DND-41 (cell line): ENCODE data around the gene PGM2L1.

Source experiments
- ATAC-seq: fragments of 200-7000 bp; cut with Tn5 transposase; 3 replicates; pipeline ENCODE4 v1.9.1; 2021; ENCODE audit warnings: low read depth; ENCODE audit not compliant: insufficient read depth
- DNase-seq: peaks from one replicate; pipeline ENCODE4 v3.0.0-alpha.2; 2020
- H2AFZ ChIP-seq: 2 replicates; pipeline ENCODE4 v1.6.0; 2012; ENCODE audit warnings: low read depth, low read length
- H3K27ac ChIP-seq: 2 replicates; pipeline ENCODE4 v1.5.1; 2012; ENCODE audit warnings: low read length, inconsistent platforms
- H3K27me3 ChIP-seq: fragments of 200-600 bp; sonication (generic); 2 replicates; pipeline ENCODE4 v1.6.0; 2012; ENCODE audit warnings: low read length, mild to moderate bottlenecking, inconsistent platforms; ENCODE audit not compliant: insufficient read depth, poor library complexity
- H3K36me3 ChIP-seq: 2 replicates; pipeline ENCODE4 v1.5.1; 2012; ENCODE audit warnings: low read length, inconsistent platforms; ENCODE audit not compliant: insufficient read depth
- H3K4me1 ChIP-seq: 2 replicates; pipeline ENCODE4 v1.5.1; 2012; ENCODE audit warnings: mild to moderate bottlenecking, low read length; ENCODE audit not compliant: insufficient read depth
- H3K4me2 ChIP-seq: 2 replicates; pipeline ENCODE4 v1.6.0; 2012; ENCODE audit warnings: mild to moderate bottlenecking, moderate library complexity, low read length, inconsistent platforms; ENCODE audit not compliant: insufficient read depth
- H3K4me3 ChIP-seq, 2 experiments: fragments of 200-600 bp in 1 of 2; shearing (Covaris generic) in 1 of 2; 2 replicates each; pipeline ENCODE4 v1.5.1; 2012 to 2016; ENCODE audit warnings: inconsistent platforms in 2 of 2, low read length in 2 of 2, mild to moderate bottlenecking in 2 of 2, low read depth in 1 of 2, moderate library complexity in 1 of 2
- H3K79me2 ChIP-seq: 2 replicates; pipeline ENCODE4 v1.6.0; 2012; ENCODE audit warnings: low read length, inconsistent platforms; ENCODE audit not compliant: insufficient read depth
- H3K9ac ChIP-seq: 2 replicates; pipeline ENCODE4 v1.6.0; 2012; ENCODE audit warnings: low read depth, mild to moderate bottlenecking, inconsistent platforms, low read length, moderate library complexity
- H3K9me3 ChIP-seq: 2 replicates; pipeline ENCODE4 v1.5.1; 2012; ENCODE audit warnings: low read length, moderate library complexity, mild to moderate bottlenecking, inconsistent platforms; ENCODE audit not compliant: insufficient read depth, severe bottlenecking
- H4K20me1 ChIP-seq: 2 replicates; pipeline ENCODE4 v1.6.0; 2012; ENCODE audit warnings: low read length; ENCODE audit not compliant: insufficient read depth
- CTCF ChIP-seq: IDR thresholded peaks from 2 replicates; pipeline ENCODE4 v1.5.1; 2012; ENCODE audit warnings: borderline replicate concordance, low read length, moderate library complexity, mild to moderate bottlenecking; ENCODE audit not compliant: poor library complexity, severe bottlenecking; ENCODE audit errors: extremely low read depth
- EZH2 ChIP-seq: IDR thresholded peaks from 3 replicates; pipeline ENCODE4 v1.6.1; 2012; ENCODE audit warnings: borderline replicate concordance, low read depth, mild to moderate bottlenecking, moderate library complexity, low read length, inconsistent platforms; ENCODE audit not compliant: severe bottlenecking

Gene PGM2L1

DNA sequence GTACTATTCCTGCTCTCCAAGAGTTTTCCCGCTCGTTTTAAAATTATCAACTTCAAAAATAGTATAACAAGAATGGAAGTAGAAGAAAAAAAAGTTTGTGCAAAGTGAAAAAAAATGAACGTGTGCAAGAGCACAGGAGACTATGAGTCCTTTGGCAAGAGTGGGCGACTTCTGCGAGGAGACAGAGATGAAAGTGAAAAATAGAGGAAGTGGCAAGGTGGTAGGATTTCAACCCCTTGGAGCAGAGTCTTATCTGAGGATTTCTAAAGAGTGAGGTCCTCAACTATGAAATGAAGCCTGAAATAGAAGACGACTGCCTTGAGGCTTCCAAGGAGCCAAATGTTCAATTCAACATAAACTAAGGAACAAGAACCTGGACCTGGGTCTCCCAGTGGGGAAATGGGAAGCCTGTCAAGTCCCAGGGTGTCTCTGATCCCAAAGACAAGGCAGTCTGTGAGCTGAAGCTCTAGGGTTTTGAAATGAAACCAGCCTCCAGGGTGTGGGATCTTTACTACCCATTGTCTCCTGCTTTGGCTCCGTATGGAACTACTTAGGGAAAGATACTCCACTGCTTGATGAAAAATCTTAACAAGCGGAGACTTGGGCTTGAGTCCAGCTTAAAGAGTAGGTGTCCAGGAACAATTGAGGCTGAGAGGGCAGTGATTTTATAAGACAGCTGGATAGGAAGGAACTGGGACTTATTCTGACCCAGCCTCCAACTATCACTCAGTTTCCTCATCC is 91.6 kb downstream of the PGM2L1 start:
- ATAC-seq: peak; percentile 70
- Histone ChIP-seq H3K27ac (no peak overlapping the region), H3K27me3 (peaks cover 12% of the 10 kb centered on the region), H3K4me2 (no peak overlapping the region), H4K20me1 (no peaks in the 10 kb centered on the region), H3K36me3 (no peaks in the 10 kb centered on the region), H3K4me1 (no peaks in the 10 kb centered on the region), H3K4me3 (no peak overlapping the region), H3K9ac (no peak overlapping the region), H3K9me3 (no peaks in the 10 kb centered on the region), H3K79me2 (no peaks in the 10 kb centered on the region), H2AFZ (no peak overlapping the region)
- TF ChIP-seq CTCF (no peak), EZH2 (no peak)
- no peak for DNase-seq

GRCh38 chr11:74299015-74299414 is 99.2 kb downstream of the PGM2L1 start:
- Histone ChIP-seq H3K27me3 (peaks cover 2% of the 10 kb centered on the region), H3K4me2 (no peak overlapping the region), H3K4me1 (no peaks in the 10 kb centered on the region), H3K27ac (no peak overlapping the region), H2AFZ (no peak overlapping the region), H3K79me2 (no peaks in the 10 kb centered on the region), H4K20me1 (no peaks in the 10 kb centered on the region), H3K9ac (no peak overlapping the region), H3K4me3 (no peak overlapping the region), H3K36me3 (no peaks in the 10 kb centered on the region), H3K9me3 (no peaks in the 10 kb centered on the region)
- DNase-seq (no peak), ATAC-seq (no peak)
- no peak for TF ChIP-seq EZH2
- TF ChIP-seq CTCF: no peak

GRCh38 chr11:74297484-74297883 is 100.7 kb downstream of the PGM2L1 start:
- Histone ChIP-seq H4K20me1 (no peaks in the 10 kb centered on the region), H3K4me2 (no peak overlapping the region), H3K4me3 (no peak overlapping the region), H2AFZ (no peak overlapping the region), H3K9me3 (no peaks in the 10 kb centered on the region), H3K27me3 (peaks cover 2% of the 10 kb centered on the region), H3K9ac (no peak overlapping the region), H3K79me2 (no peaks in the 10 kb centered on the region), H3K27ac (no peak overlapping the region), H3K36me3 (no peaks in the 10 kb centered on the region), H3K4me1 (no peaks in the 10 kb centered on the region)
- ATAC-seq: no peak
- TF ChIP-seq CTCF: no peak
- TF ChIP-seq EZH2: no peak
- DNase-seq: no peak
